ENCODE data around the gene MIF. TPM values are rescaled to one million over a fixed set of nuclear protein-coding genes. Genes with fewer than 3 reads are reported as not detected.
"Not testable (repeated sequence)": the region's sequence is repeated elsewhere in the genome, so short reads cannot be mapped to it uniquely, and the experiment has no call there.

MIF gene
- total RNA-seq, 2 experiments from 2014 or later = 1,485 to 1,525 TPM

DNA sequence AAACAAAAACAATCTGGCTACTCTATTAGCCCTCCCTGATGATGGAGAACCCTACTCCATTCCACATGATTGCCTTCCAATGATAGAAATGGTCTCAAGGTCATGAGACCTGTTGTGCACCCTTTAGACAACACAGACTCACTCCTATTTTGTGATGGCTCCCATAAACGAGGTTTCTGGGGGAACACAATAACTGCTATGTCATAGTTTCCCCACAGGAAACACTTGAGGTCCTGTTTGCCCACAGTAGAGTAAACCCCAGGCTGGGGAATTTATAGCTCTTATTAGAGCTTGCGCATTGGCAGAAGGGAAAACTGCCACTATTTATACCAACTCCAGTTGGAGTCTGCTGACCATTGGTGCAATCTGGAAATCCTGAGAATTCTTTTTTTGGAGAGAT lies 28.7 kb downstream of the MIF start:
- Mint-ChIP-seq H3K4me1 (ENCODE audit: low read depth) (peaks cover 5% of the 10 kb centered on the region), H3K4me3 (no peak overlapping the region), H3K36me3 (ENCODE audit: low read depth) (peaks cover 65% of the 10 kb centered on the region), H3K27me3 (no peaks in the 10 kb centered on the region), H3K9me3 (peaks cover 10% of the 10 kb centered on the region), H3K27ac (peak overlapping the region; percentile 42)
- CTCF ChIA-PET = no interaction called here
- TF ChIP-seq, protein P1, sequence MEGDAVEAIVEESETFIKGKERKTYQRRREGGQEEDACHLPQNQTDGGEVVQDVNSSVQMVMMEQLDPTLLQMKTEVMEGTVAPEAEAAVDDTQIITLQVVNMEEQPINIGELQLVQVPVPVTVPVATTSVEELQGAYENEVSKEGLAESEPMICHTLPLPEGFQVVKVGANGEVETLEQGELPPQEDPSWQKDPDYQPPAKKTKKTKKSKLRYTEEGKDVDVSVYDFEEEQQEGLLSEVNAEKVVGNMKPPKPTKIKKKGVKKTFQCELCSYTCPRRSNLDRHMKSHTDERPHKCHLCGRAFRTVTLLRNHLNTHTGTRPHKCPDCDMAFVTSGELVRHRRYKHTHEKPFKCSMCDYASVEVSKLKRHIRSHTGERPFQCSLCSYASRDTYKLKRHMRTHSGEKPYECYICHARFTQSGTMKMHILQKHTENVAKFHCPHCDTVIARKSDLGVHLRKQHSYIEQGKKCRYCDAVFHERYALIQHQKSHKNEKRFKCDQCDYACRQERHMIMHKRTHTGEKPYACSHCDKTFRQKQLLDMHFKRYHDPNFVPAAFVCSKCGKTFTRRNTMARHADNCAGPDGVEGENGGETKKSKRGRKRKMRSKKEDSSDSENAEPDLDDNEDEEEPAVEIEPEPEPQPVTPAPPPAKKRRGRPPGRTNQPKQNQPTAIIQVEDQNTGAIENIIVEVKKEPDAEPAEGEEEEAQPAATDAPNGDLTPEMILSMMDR (IDR thresholded peaks at IDR 0.05) = no peak
- DNase-seq (no peak), ATAC-seq (no peak)
- POLR2A ChIA-PET = interaction anchor here (0.6 kb wide), 1 partner anchor 1145 kb away, joined by 3 read pairs; no protein-coding TSS in a partner anchor
- intact Hi-C loops (cut with micrococcal nuclease) = no loop called here

DNA sequence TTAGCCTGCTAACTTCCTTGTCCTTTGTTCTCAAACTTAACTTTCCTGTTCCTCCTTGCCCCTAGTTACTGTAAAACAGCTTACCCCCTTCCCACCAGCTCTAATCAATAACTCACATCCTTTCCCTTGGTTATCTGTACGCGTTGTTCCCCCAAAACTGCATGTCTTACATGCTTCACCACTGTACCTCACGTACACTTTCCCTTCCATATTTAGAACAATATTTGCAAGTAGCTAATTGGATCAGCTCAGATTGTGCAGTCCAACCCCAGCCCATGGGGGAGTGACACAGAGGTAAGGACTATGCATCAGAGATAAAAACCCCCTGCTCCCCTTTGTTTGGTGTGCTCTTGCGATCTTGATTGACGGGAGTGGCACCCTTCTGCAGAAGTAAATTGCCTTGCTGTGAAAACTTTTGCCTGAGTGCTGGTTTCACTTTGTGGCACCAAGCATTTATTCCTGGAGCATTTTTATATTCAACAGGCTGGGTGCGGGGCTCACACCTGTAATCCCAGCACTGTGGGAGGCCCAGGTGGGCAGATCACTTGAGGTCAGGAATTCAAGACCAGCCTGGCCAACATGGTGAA lies 30.9 kb downstream of the MIF start:
- TF ChIP-seq, protein P1 (IDR thresholded peaks at IDR 0.05) = no peak
- H3K27ac Mint-ChIP-seq = no peak overlapping the region
- H3K27me3 Mint-ChIP-seq = no peaks in the 10 kb centered on the region
- H3K4me1 Mint-ChIP-seq (ENCODE audit: low read depth) = peaks cover 5% of the 10 kb centered on the region
- ATAC-seq (no peak), DNase-seq (no peak)
- ChIA-PET CTCF (interaction anchor here (1.3 kb wide), 1 partner anchor 31 kb away, joined by 4 read pairs; the partner anchor contains the start of gene MIF), POLR2A (interaction anchor here (1.1 to 1.3 kb wide), 2 partner anchors 12 to 31 kb away, joined by 3 to 4 read pairs; partner anchors contain the start of gene MIF)
- H3K4me3 Mint-ChIP-seq = no peak overlapping the region
- intact Hi-C loops (cut with micrococcal nuclease) = no loop called here
- H3K9me3 Mint-ChIP-seq = peaks cover 10% of the 10 kb centered on the region
- H3K36me3 Mint-ChIP-seq (ENCODE audit: low read depth) = peaks cover 66% of the 10 kb centered on the region

DNA sequence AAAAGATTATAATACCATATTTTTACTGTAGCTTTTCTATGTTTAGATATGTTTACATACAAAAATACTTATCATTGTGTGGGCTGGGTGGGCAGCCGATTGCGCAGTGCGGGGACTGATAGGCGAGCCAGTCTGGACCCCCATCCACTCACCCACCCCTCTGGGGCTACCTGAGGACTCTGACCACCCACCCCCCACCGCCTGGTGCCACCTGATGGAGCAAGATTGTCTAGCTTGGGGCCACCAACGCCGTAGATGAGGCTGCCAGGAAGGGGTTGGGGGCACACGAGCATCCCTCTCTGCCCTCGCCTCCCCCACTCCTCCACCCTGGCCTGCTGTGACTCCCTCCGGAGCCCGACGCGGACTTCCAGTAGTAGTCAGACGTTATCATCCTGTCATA lies 32.4 kb downstream of the MIF start:
- ATAC-seq (no peak), DNase-seq (no peak)
- CTCF ChIA-PET = no interaction called here
- H3K36me3 Mint-ChIP-seq (ENCODE audit: low read depth) = peaks cover 69% of the 10 kb centered on the region
- H3K27me3 Mint-ChIP-seq = no peaks in the 10 kb centered on the region
- no peak overlapping the region for H3K27ac Mint-ChIP-seq
- peaks cover 5% of the 10 kb centered on the region for H3K4me1 Mint-ChIP-seq (ENCODE audit: low read depth)
- H3K9me3 Mint-ChIP-seq = peaks cover 14% of the 10 kb centered on the region
- POLR2A ChIA-PET = interaction anchor here (1.2 kb wide), 2 partner anchors 33 to 45 kb away, joined by 3 to 4 read pairs; no protein-coding TSS in a partner anchor
- no peak overlapping the region for H3K4me3 Mint-ChIP-seq
- TF ChIP-seq, protein P1 (IDR thresholded peaks at IDR 0.05) = no peak
- intact Hi-C loops (cut with micrococcal nuclease) = no loop called here

DNA sequence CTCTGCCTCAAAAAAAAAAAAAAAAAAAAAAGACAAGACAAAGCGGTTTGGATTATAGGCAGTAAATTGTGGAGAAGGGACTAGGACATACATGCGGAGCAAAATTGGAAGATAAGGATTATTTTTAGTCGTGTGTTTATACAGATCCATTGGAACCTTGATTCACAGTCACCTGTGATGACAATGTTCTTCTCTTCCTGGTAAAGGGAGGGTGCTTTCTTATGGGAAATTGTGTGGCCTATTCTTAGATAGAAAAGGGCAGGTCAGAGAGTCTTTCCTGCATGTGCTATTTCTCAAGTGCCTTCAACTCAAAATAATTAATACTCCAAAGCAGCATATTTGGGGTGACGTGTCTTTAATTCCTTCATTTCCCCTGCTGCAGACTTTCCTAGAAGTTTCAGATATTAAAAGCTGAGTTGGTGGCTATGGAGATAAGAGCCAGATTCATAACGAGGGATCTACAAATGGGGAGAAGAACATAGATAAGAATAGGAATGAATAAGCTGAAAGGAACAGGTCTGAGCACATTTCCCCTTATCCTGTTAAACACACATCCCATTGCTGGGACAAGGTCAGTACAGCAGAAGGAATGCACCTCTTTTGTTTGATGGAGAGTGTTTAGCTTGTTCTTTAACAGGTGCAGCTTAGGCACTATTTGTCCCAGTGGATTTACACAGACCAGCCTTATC lies 44.3 kb downstream of the MIF start:
- Mint-ChIP-seq H3K9me3 (no peaks in the 10 kb centered on the region), H3K27me3 (no peaks in the 10 kb centered on the region), H3K4me3 (no peak overlapping the region), H3K27ac (no peak overlapping the region), H3K4me1 (ENCODE audit: low read depth) (no peaks in the 10 kb centered on the region), H3K36me3 (ENCODE audit: low read depth) (no peaks in the 10 kb centered on the region)
- TF ChIP-seq, protein P1 (IDR thresholded peaks at IDR 0.05) = no peak
- DNase-seq (no peak), ATAC-seq (no peak)
- CTCF ChIA-PET = no interaction called here
- intact Hi-C loops (cut with micrococcal nuclease) = no loop called here
- POLR2A ChIA-PET = no interaction called here

DNA sequence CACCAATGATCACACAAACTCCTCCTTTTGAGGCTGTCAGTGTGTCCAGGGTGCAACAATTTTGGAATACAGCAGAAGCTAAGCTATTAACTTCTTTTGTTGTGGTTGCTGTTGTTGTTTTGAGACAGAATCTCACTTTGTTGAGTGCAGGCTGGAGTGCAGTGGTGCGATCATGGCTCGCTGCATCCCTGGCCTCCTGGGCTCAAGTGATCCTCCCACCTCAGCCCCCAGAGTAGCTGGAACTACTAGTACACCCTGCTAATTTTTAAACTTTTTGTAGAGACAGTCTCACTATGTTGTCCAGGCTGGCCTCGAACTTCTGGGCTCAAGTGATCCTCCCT lies 44.8 kb downstream of the MIF start:
- POLR2A ChIA-PET = no interaction called here
- Mint-ChIP-seq H3K4me3 (no peak overlapping the region), H3K4me1 (ENCODE audit: low read depth) (no peaks in the 10 kb centered on the region), H3K27me3 (no peaks in the 10 kb centered on the region), H3K36me3 (ENCODE audit: low read depth) (no peaks in the 10 kb centered on the region), H3K9me3 (no peaks in the 10 kb centered on the region), H3K27ac (no peak overlapping the region)
- ATAC-seq (no peak), DNase-seq (no peak)
- intact Hi-C loops (cut with micrococcal nuclease) = no loop called here
- TF ChIP-seq, protein P1 (IDR thresholded peaks at IDR 0.05) = no peak
- CTCF ChIA-PET = no interaction called here

DNA sequence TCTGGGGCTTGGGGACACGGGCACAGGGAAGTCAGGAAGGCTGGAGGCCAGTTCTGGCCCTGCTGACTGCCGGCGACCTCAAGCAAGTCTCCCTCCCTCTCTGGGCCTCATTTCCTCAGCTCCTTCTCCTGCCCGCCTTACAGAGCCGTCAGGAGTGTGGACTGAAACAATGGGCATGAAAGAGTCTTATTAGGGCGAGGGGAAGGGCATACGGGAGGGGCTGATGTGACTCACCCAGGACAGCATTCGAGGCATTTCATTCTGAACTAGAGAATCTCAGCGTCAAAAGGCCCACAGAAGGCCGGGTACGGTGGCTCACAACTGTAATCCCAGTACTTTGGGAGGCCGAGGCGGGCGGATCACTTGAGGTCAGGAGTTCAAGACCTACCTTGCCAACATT lies 46.0 kb downstream of the MIF start:
- H3K4me1 Mint-ChIP-seq (ENCODE audit: low read depth); H3K36me3 Mint-ChIP-seq (ENCODE audit: low read depth); H3K4me3 Mint-ChIP-seq; H3K27me3 Mint-ChIP-seq; ATAC-seq; DNase-seq; intact Hi-C loops (cut with micrococcal nuclease); H3K9me3 Mint-ChIP-seq; CTCF ChIA-PET; POLR2A ChIA-PET; H3K27ac Mint-ChIP-seq: not testable (repeated sequence)

Measured in activated CD8-positive, alpha-beta T cell treated with anti-CD3 and anti-CD28 coated beads for 36 hours (primary cell).